Measurements from ENCODE around the gene KLF1. TPM values are rescaled to one million over a fixed set of nuclear protein-coding genes. Genes with fewer than 3 reads are reported as not detected.

Gene KLF1
- total RNA-seq, 1 experiment from 2014 or later: 0.22 TPM

GRCh38 chr19:12867120-12868099 is 19.6 kb downstream of the KLF1 start:
- peak overlapping the region; percentile 99 for H3K4me2 ChIP-seq
- intact Hi-C loops (cut with micrococcal nuclease; ENCODE audit: unreplicated experiment): no loop called here
- peak; percentile 72 to 83 for DNase-seq
- TF ChIP-seq CTCF (conservative IDR thresholded peaks at IDR 0.05): no peak; the same call in 1 of the 2 replicates
- TF ChIP-seq EZH2 (IDR thresholded peaks at IDR 0.05; ENCODE audit: low read depth): no peak
- peaks cover 20% of the 10 kb centered on the region; the same call in 1 of the 2 replicates for H3F3A ChIP-seq (ENCODE audit: insufficient read depth, low read depth)
- no peaks in the 10 kb centered on the region for H3K36me3 ChIP-seq (ENCODE audit: low read depth)
- CTCF ChIA-PET: no interaction called here
- H3K27me3 ChIP-seq (ENCODE audit: insufficient read depth, low read depth): no peaks in the 10 kb centered on the region
- no peak overlapping the region for H3K27ac ChIP-seq
- no peaks in the 10 kb centered on the region for H3K9me2 ChIP-seq (ENCODE audit: insufficient read depth)
- H3K9me3 ChIP-seq (ENCODE audit: insufficient read depth, low read depth): no peaks in the 10 kb centered on the region
- POLR2A ChIA-PET (ENCODE audit: unreplicated experiment): no interaction called here
- BruUV-seq (replicated peaks): no TSS peak
- peak overlapping the region; percentile 94 for H2AFZ ChIP-seq
- H3K4me1 ChIP-seq (replicated peaks; ENCODE audit: insufficient read depth): no peaks in the 10 kb centered on the region
- H3K79me2 ChIP-seq (ENCODE audit: low read depth): no peaks in the 10 kb centered on the region
- no peaks in the 10 kb centered on the region for H4K20me1 ChIP-seq (ENCODE audit: insufficient read depth)
- H3K4me3 ChIP-seq: peak overlapping the region; percentile 87

DNA sequence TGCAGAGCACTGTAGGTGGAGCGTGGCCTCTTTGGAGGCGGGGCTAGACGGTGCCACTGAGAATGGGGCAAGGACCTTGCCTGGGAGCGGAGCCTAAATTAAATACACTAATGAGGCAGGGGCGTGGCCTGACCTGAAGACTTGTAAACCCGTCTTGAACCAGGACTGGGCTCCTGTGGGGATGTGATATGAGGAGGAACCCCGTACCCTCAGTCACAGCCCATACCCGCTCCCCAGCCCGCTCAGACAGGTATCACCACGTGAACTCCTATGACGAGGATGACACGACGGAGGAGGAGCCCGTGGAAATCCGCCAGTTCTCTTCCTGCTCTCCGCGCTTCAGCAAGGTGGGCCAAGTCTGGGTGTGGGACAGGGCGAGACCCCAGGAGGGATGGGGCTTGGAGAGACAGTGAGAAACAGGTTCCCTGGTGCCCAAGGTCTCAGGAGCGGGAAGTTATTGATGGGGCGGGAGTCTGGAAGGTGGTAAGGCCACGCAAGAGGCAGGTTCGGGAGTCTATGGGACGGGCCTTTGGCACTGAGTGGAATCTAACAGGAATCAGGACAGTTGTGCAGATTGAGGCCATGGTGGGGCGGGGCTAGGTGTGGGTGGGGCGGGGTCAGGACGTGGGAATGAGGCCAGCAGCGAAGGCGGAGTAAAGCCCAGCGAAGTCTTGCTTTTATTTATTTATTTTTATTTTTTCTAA is 20.4 kb downstream of the KLF1 start:
- BruUV-seq (replicated peaks): no TSS peak
- Histone ChIP-seq H3K79me2 (ENCODE audit: low read depth) (no peaks in the 10 kb centered on the region), H3K4me2 (peak overlapping the region; percentile 99), H3K9me3 (ENCODE audit: insufficient read depth, low read depth) (no peaks in the 10 kb centered on the region), H3K9me2 (ENCODE audit: insufficient read depth) (no peaks in the 10 kb centered on the region), H3K4me1 (replicated peaks; ENCODE audit: insufficient read depth) (no peaks in the 10 kb centered on the region), H3F3A (ENCODE audit: insufficient read depth, low read depth) (peaks cover 12% of the 10 kb centered on the region; the same call in 1 of the 2 replicates), H2AFZ (no peak overlapping the region), H3K27ac (no peak overlapping the region), H4K20me1 (ENCODE audit: insufficient read depth) (no peaks in the 10 kb centered on the region), H3K4me3 (peak overlapping the region; percentile 87; the same call in 1 of the 2 replicates), H3K27me3 (ENCODE audit: insufficient read depth, low read depth) (no peaks in the 10 kb centered on the region), H3K36me3 (ENCODE audit: low read depth) (no peaks in the 10 kb centered on the region)
- intact Hi-C loops (cut with micrococcal nuclease; ENCODE audit: unreplicated experiment): no loop called here
- ChIA-PET CTCF (no interaction called here), POLR2A (ENCODE audit: unreplicated experiment) (no interaction called here)
- TF ChIP-seq CTCF (conservative IDR thresholded peaks at IDR 0.05) (no peak), EZH2 (IDR thresholded peaks at IDR 0.05; ENCODE audit: low read depth) (no peak)
- no peak for DNase-seq

DNA sequence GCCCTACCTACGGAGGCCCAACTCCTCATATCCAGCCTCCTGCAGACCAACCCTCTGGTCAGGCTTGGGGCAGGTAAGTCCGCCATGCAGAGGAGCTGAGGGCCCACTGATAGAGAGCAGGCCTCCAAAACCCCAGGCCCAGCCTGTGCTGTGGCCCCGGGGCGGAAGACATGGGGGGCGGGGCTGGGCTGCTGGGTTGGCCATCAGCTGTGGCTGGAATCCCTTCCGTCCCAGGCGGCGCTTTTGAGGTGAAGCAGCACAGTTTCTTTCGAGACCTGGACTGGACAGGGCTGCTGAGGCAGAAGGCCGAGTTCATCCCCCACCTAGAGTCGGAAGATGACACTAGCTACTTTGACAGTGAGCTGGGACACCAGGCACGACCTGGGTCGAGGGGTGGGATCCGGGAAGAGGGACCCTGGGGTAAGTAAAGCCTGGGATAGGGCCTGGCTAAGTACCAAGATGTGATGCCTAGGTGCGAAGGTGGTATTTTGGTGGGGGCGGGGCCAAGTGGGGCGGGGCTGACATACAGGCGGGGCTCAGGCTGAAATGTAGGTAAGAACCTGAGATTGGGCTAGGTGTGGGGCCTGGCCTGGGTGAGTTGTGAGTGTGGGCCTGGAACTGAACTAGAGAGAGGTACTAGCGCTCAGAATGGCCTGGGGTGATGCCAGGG is 21.1 kb downstream of the KLF1 start:
- Histone ChIP-seq H3K27me3 (ENCODE audit: insufficient read depth, low read depth) (no peaks in the 10 kb centered on the region), H2AFZ (no peak overlapping the region), H3K36me3 (ENCODE audit: low read depth) (no peaks in the 10 kb centered on the region), H3K4me1 (replicated peaks; ENCODE audit: insufficient read depth) (no peaks in the 10 kb centered on the region), H3K4me2 (no peak overlapping the region), H3K27ac (no peak overlapping the region), H4K20me1 (ENCODE audit: insufficient read depth) (no peaks in the 10 kb centered on the region), H3K9me2 (ENCODE audit: insufficient read depth) (no peaks in the 10 kb centered on the region), H3K9me3 (ENCODE audit: insufficient read depth, low read depth) (no peaks in the 10 kb centered on the region), H3F3A (ENCODE audit: insufficient read depth, low read depth) (peaks cover 10% of the 10 kb centered on the region; the same call in 1 of the 2 replicates), H3K4me3 (no peak overlapping the region), H3K79me2 (ENCODE audit: low read depth) (no peaks in the 10 kb centered on the region)
- POLR2A ChIA-PET (ENCODE audit: unreplicated experiment): no interaction called here
- TF ChIP-seq EZH2 (IDR thresholded peaks at IDR 0.05; ENCODE audit: low read depth) (no peak), CTCF (conservative IDR thresholded peaks at IDR 0.05) (no peak)
- no TSS peak for BruUV-seq (replicated peaks)
- no peak for DNase-seq
- intact Hi-C loops (cut with micrococcal nuclease; ENCODE audit: unreplicated experiment): no loop called here
- CTCF ChIA-PET: no interaction called here

Data from PC-9 (cell line).